Nephron (organoid): ENCODE data around the gene KIAA1549.
"Not testable (repeated sequence)": the region's sequence is repeated elsewhere in the genome, so short reads cannot be mapped to it uniquely, and the experiment has no call there.

Source experiments
- H3K27ac Mint-ChIP-seq, 3 experiments: 2 replicates each; pipeline ENCODE4 v1.8.0; 2020; ENCODE audit warnings: mixed read lengths in 3 of 3, mild to moderate bottlenecking in 2 of 3, moderate library complexity in 1 of 3
- H3K27me3 Mint-ChIP-seq: 2 replicates; pipeline ENCODE4 v1.8.0; 2021; ENCODE audit warnings: low read depth, mild to moderate bottlenecking, moderate library complexity, mixed read lengths
- H3K36me3 Mint-ChIP-seq: 2 replicates; pipeline ENCODE4 v1.8.0; 2020; ENCODE audit warnings: low read depth, mixed read lengths
- H3K4me1 Mint-ChIP-seq: 2 replicates; pipeline ENCODE4 v1.8.0; 2020; ENCODE audit warnings: mixed read lengths
- H3K4me3 Mint-ChIP-seq, 3 experiments: 2 replicates each; pipeline ENCODE4 v1.8.0; 2020; ENCODE audit warnings: mild to moderate bottlenecking in 3 of 3, mixed read lengths in 3 of 3, moderate library complexity in 2 of 3
- H3K9me3 Mint-ChIP-seq: 2 replicates; pipeline ENCODE4 v1.8.0; 2020; ENCODE audit warnings: mixed read lengths
- TF ChIP-seq, protein P1 (sequence below), 3 experiments: fragments of 200-600 bp; sonication (generic); IDR thresholded peaks; one replicate each; pipeline ENCODE4 v1.5.0; 2021; ENCODE audit warnings: antibody characterized with exemption in 3 of 3; ENCODE audit not compliant: unreplicated experiment in 3 of 3

KIAA1549 gene

DNA sequence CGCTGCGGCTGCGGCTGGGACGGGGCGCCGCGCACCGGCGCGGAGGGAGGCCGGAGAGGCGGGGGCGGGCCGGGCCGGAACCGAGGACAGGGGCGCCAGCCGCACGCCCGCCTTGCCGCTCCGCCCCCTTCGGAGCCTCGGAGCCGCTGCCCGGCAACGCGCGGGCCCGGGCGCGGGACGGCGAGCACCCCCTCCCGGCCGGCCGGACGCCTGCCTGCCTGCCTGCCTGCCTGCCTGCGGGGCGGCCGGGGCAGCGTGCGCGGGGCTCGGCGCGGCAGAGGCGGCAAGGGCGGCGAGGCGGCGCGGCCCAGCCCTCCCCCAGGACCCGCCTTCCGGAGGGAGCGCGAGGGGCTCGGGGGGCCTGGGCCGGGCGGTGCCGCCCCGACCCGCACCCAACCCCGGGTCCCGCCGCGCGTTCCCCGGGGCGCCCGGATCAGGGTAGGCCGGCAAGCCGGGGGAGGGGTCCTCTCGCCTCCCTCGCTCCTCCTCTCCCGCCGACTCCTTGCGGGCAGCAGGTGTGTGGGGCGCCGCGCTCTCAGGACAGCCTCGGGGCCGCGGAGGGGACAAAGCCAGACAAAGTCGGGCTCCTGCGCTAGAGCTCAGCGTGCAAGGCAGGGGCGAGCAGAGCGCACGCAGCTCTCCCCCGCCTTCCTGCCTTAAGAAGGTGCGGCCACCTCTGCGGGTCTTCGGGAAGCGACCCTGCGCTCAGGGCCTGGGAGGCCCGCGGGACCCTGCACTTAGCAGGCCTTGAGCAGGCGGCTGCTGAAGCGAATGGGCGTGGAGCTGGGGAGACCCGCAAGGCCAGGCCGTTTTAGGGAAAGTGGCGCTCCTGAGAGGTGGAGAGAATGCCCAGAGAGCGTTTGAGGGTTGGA is at the start of gene KIAA1549:
Gene KIAA1549, minus strand, starts transcription at position 58 of the 872 bp plus-strand sequence. CDS start 120 bp downstream, outside the sequence.
- TF ChIP-seq, protein P1, sequence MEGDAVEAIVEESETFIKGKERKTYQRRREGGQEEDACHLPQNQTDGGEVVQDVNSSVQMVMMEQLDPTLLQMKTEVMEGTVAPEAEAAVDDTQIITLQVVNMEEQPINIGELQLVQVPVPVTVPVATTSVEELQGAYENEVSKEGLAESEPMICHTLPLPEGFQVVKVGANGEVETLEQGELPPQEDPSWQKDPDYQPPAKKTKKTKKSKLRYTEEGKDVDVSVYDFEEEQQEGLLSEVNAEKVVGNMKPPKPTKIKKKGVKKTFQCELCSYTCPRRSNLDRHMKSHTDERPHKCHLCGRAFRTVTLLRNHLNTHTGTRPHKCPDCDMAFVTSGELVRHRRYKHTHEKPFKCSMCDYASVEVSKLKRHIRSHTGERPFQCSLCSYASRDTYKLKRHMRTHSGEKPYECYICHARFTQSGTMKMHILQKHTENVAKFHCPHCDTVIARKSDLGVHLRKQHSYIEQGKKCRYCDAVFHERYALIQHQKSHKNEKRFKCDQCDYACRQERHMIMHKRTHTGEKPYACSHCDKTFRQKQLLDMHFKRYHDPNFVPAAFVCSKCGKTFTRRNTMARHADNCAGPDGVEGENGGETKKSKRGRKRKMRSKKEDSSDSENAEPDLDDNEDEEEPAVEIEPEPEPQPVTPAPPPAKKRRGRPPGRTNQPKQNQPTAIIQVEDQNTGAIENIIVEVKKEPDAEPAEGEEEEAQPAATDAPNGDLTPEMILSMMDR (IDR thresholded peaks at IDR 0.05; ENCODE audit: unreplicated experiment in 3 of 3), result no peak
- H3K27ac Mint-ChIP-seq, result peak within 1 kb of the TSS; percentile 92 to 97 (median 96)
- H3K27me3 Mint-ChIP-seq, result peaks cover 9% of the 10 kb centered on the region
- H3K9me3 Mint-ChIP-seq, result peaks cover 4% of the 10 kb centered on the region
- peaks cover 3% of the 10 kb centered on the region for H3K36me3 Mint-ChIP-seq
- H3K4me1 Mint-ChIP-seq, result peaks cover 30% of the 10 kb centered on the region
- H3K4me3 Mint-ChIP-seq, result peak within 1 kb of the TSS; percentile 97 to 98 (median 98)

DNA sequence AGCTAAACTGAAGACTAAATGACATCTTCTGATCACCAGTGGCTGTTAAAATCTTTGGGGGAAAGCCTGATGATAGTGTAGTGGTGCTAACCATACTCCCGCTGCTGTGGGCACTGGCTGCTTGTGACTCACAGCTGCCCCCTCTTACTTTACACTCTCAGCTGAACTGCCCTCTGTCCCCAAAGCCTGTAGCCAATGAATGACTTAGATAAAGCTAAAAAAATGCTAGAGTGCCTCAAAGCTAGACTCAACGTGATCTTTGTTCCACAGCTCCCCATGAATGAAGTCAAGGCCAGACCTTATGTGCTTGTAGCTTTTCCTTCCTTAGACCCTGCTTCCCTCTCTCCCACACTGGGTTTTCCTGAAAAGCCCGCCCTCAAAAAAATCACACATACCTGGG is 48.2 kb upstream of the KIAA1549 start:
- Mint-ChIP-seq H3K36me3 (no peaks in the 10 kb centered on the region), H3K27ac (no peak overlapping the region), H3K4me1 (no peaks in the 10 kb centered on the region), H3K27me3 (peaks cover 7% of the 10 kb centered on the region), H3K4me3 (no peak overlapping the region), H3K9me3 (peaks cover 5% of the 10 kb centered on the region)
- TF ChIP-seq, protein P1 (IDR thresholded peaks at IDR 0.05; ENCODE audit: unreplicated experiment in 3 of 3), result no peak

DNA sequence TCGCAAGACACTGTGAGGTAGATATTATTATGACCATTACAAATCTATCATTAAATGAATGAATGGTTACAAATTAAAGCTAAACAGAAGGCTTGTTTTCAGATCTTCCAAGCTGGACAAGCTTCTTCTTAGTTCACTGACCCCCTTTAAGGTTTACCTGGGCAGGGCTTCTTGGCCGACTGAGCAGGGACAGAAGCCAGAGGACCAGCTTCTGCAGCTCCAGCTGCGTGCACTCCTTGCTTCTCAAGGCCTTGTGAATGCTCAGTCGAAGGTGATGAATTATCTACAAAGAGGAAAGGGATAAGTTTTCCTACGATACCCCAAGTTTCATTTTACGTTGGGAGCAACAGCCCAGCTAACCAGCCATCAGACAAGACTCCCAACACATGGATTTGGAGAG is 45.4 kb upstream of the KIAA1549 start:
- Mint-ChIP-seq H3K27ac (no peak overlapping the region), H3K36me3 (no peaks in the 10 kb centered on the region), H3K4me3 (no peak overlapping the region), H3K4me1 (no peaks in the 10 kb centered on the region), H3K9me3 (no peaks in the 10 kb centered on the region), H3K27me3 (peaks cover 7% of the 10 kb centered on the region)
- TF ChIP-seq, protein P1 (IDR thresholded peaks at IDR 0.05; ENCODE audit: unreplicated experiment in 3 of 3), result no peak

DNA sequence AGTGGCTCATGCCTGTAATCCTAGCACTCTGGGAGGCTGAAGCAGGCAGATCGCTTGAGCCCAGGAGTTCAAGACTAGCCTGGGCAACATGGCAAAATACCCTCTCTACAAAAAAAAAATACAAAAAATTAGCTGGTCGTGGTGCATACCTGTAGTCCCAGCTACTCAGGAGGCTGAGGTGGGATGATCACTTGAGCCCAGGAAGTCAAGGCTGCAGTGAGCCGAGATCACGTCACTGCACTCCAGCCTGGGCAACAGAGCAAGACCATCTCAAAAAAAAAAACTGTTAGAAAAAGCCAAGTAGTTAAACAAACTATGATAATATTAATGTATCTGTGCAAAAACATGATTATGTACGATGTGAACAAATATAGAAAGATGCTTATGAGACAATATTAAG is 44.7 kb upstream of the KIAA1549 start:
- H3K36me3 Mint-ChIP-seq, H3K4me3 Mint-ChIP-seq, H3K27me3 Mint-ChIP-seq, H3K4me1 Mint-ChIP-seq, H3K9me3 Mint-ChIP-seq, H3K27ac Mint-ChIP-seq: not testable (repeated sequence)

DNA sequence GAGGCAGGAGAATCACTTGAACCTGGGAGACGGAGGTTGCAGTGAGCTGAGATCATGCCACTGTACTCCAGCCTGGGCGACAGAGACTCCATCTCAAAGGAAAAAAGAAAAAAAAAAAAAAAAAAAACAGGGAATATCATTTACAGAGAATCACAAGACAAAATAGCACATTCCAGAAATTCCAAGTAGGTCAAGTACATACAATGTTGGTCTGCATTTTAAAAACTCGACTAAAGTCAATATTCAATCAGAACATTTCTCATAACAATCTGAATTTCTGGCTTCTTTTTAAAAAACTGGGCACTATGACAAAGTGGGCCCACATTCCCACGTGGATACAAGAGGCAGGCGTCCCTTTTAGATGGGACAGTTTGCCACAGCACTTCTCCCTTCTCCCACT is 41.9 kb upstream of the KIAA1549 start:
- TF ChIP-seq, protein P1 (IDR thresholded peaks at IDR 0.05; ENCODE audit: unreplicated experiment in 3 of 3), result no peak
- H3K4me1 Mint-ChIP-seq, result no peaks in the 10 kb centered on the region
- no peaks in the 10 kb centered on the region for H3K27me3 Mint-ChIP-seq
- H3K4me3 Mint-ChIP-seq, result no peak overlapping the region
- H3K27ac Mint-ChIP-seq, result no peak overlapping the region
- no peaks in the 10 kb centered on the region for H3K9me3 Mint-ChIP-seq
- H3K36me3 Mint-ChIP-seq, result no peaks in the 10 kb centered on the region

DNA sequence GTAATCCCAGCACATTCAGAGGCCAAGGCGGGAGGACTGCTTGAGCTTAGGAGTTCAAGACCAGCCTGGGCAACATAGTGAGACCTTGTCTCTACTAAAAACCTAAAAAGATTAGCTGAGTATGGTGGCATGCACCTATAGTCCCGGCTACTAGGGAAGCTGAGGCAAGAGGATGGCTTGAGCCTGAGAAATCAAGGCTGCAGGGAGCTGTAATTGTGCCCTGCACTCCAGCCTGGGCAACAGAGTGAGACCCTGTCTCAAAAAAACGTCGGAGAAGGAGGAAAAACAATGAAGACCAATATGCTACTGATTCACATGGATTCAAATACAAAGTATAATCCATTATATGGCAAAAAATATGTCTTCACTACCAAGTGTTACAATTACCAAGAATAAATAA is 41.1 kb upstream of the KIAA1549 start:
- Mint-ChIP-seq H3K27me3 (peaks cover under 1% of the 10 kb centered on the region), H3K4me1 (no peaks in the 10 kb centered on the region), H3K9me3 (no peaks in the 10 kb centered on the region), H3K4me3 (no peak overlapping the region), H3K36me3 (no peaks in the 10 kb centered on the region), H3K27ac (no peak overlapping the region)
- TF ChIP-seq, protein P1 (IDR thresholded peaks at IDR 0.05; ENCODE audit: unreplicated experiment in 3 of 3), result no peak
